ENCODE measurements around the gene SYNE2. TPM values are rescaled to one million over a fixed set of nuclear protein-coding genes. Genes with fewer than 3 reads are reported as not detected.
"Not testable (repeated sequence)": the region's sequence is repeated elsewhere in the genome, so short reads cannot be mapped to it uniquely, and the experiment has no call there.

SYNE2 gene
- total and polyA plus RNA-seq, 2 donors (not counting 3 experiments of a cell fraction or from before 2014, with no cell fraction given): 16.0 to 53.7 TPM

GRCh38 chr14:63806064-63806463, 46.7 kb upstream of the SYNE2 start:
- POLR2A ChIA-PET; FAIRE-seq; H3K9me1 ChIP-seq (replicated peaks; ENCODE audit: control insufficient read depth, extremely low read depth, insufficient read depth, low read length); H3K9ac ChIP-seq (replicated peaks; ENCODE audit: extremely low read depth, insufficient read depth, low read length); H3K36me3 ChIP-seq (ENCODE audit: control insufficient read depth in 2 of 2, extremely low read depth in 1 of 2, insufficient read depth in 2 of 2, low read length in 2 of 2); BruUV-seq (replicated peaks); H3K27me3 ChIP-seq (ENCODE audit: control insufficient read depth in 2 of 2, insufficient read depth in 2 of 2, low read length in 2 of 2); H3K4me2 ChIP-seq (ENCODE audit: insufficient read depth, low read length); H3K4me1 ChIP-seq (ENCODE audit: control insufficient read depth, extremely low read depth, insufficient read depth, low read length); H3K27ac ChIP-seq (ENCODE audit: insufficient read depth, low read depth, low read length); CTCF ChIA-PET; H3K9me3 ChIP-seq (replicated peaks; ENCODE audit: control insufficient read depth, insufficient read depth, low read length); H3K79me2 ChIP-seq (ENCODE audit: control insufficient read depth, insufficient read depth, low read length); H4K20me1 ChIP-seq (replicated peaks; ENCODE audit: control insufficient read depth, extremely low read depth, insufficient read depth, low read length); DNase-seq (ENCODE audit: low read depth, low spot score); dilution Hi-C loops (cut with MboI; ENCODE audit: extremely low pct_ligation_motif_present, low sequenced_read_pairs); H2AFZ ChIP-seq (ENCODE audit: low read depth, low read length); H3K4me3 ChIP-seq (replicated peaks in 1 of 3; ENCODE audit: insufficient read depth in 1 of 3, low read depth in 1 of 3, low read length in 3 of 3): not testable (repeated sequence)
- intact Hi-C loops (cut with micrococcal nuclease): loop anchor here (10.0 kb wide), 1 partner anchor 189 kb away; no protein-coding TSS in a partner anchor

- H2AFZ ChIP-seq (ENCODE audit: low read depth, low read length); H3K9me1 ChIP-seq (replicated peaks; ENCODE audit: control insufficient read depth, extremely low read depth, insufficient read depth, low read length); H3K27ac ChIP-seq (ENCODE audit: insufficient read depth, low read depth, low read length); H3K4me2 ChIP-seq (ENCODE audit: insufficient read depth, low read length); CTCF ChIA-PET; BruUV-seq (replicated peaks); H3K36me3 ChIP-seq (ENCODE audit: control insufficient read depth in 2 of 2, extremely low read depth in 1 of 2, insufficient read depth in 2 of 2, low read length in 2 of 2); intact Hi-C loops (cut with micrococcal nuclease); H3K9me3 ChIP-seq (replicated peaks; ENCODE audit: control insufficient read depth, insufficient read depth, low read length); dilution Hi-C loops (cut with MboI; ENCODE audit: extremely low pct_ligation_motif_present, low sequenced_read_pairs); H3K4me1 ChIP-seq (ENCODE audit: control insufficient read depth, extremely low read depth, insufficient read depth, low read length); H4K20me1 ChIP-seq (replicated peaks; ENCODE audit: control insufficient read depth, extremely low read depth, insufficient read depth, low read length); H3K27me3 ChIP-seq (ENCODE audit: control insufficient read depth in 2 of 2, insufficient read depth in 2 of 2, low read length in 2 of 2); H3K4me3 ChIP-seq (replicated peaks in 1 of 3; ENCODE audit: insufficient read depth in 1 of 3, low read depth in 1 of 3, low read length in 3 of 3); H3K79me2 ChIP-seq (ENCODE audit: control insufficient read depth, insufficient read depth, low read length); H3K9ac ChIP-seq (replicated peaks; ENCODE audit: extremely low read depth, insufficient read depth, low read length); POLR2A ChIA-PET; FAIRE-seq; DNase-seq (ENCODE audit: low read depth, low spot score): not testable (repeated sequence)
Observed at GRCh38 chr14:63811692-63812091, 41.1 kb upstream of the SYNE2 start.

- ChIA-PET CTCF (no interaction called here), POLR2A (no interaction called here)
- Histone ChIP-seq H3K9ac (replicated peaks; ENCODE audit: extremely low read depth, insufficient read depth, low read length) (no peak overlapping the region), H3K9me1 (replicated peaks; ENCODE audit: control insufficient read depth, extremely low read depth, insufficient read depth, low read length) (no peaks in the 10 kb centered on the region), H3K9me3 (replicated peaks; ENCODE audit: control insufficient read depth, insufficient read depth, low read length) (no peaks in the 10 kb centered on the region), H3K4me1 (ENCODE audit: control insufficient read depth, extremely low read depth, insufficient read depth, low read length) (no peaks in the 10 kb centered on the region), H3K79me2 (ENCODE audit: control insufficient read depth, insufficient read depth, low read length) (no peaks in the 10 kb centered on the region), H4K20me1 (replicated peaks; ENCODE audit: control insufficient read depth, extremely low read depth, insufficient read depth, low read length) (no peaks in the 10 kb centered on the region), H3K27ac (ENCODE audit: insufficient read depth, low read depth, low read length) (no peak overlapping the region), H3K4me2 (ENCODE audit: insufficient read depth, low read length) (no peak overlapping the region), H3K27me3 (ENCODE audit: control insufficient read depth in 2 of 2, insufficient read depth in 2 of 2, low read length in 2 of 2) (no peaks in the 10 kb centered on the region), H2AFZ (ENCODE audit: low read depth, low read length) (no peak overlapping the region), H3K36me3 (ENCODE audit: control insufficient read depth in 2 of 2, extremely low read depth in 1 of 2, insufficient read depth in 2 of 2, low read length in 2 of 2) (no peaks in the 10 kb centered on the region), H3K4me3 (replicated peaks in 1 of 3; ENCODE audit: insufficient read depth in 1 of 3, low read depth in 1 of 3, low read length in 3 of 3) (no peak overlapping the region)
- no TSS peak for BruUV-seq (replicated peaks)
- no peak for TF ChIP-seq FOS (IDR thresholded peaks at IDR 0.05; ENCODE audit: borderline replicate concordance, insufficient read depth, low read length)
- no peak for TF ChIP-seq MYC (IDR thresholded peaks at IDR 0.05; ENCODE audit: low read depth, low read length)
- TF ChIP-seq EZH2 (IDR thresholded peaks at IDR 0.05; ENCODE audit: borderline replicate concordance, low read depth, low read length, severe bottlenecking): no peak
- no peak for TF ChIP-seq POLR2AphosphoS5 (IDR thresholded peaks at IDR 0.05; ENCODE audit: insufficient read depth, low read depth, low read length)
- TF ChIP-seq JUN (IDR thresholded peaks at IDR 0.05; ENCODE audit: borderline replicate concordance, insufficient read depth, insufficient read length, low read depth): no peak
- no peak for TF ChIP-seq POLR2A (IDR thresholded peaks at IDR 0.05; ENCODE audit: low read depth, low read length)
- dilution Hi-C loops (cut with MboI; ENCODE audit: extremely low pct_ligation_motif_present, low sequenced_read_pairs) (no loop called here), intact Hi-C loops (cut with micrococcal nuclease) (no loop called here)
- FAIRE-seq (no peak), DNase-seq (ENCODE audit: low read depth, low spot score) (no peak)
Observed at GRCh38 chr14:63833728-63834127, 19.1 kb upstream of the SYNE2 start.

All from endothelial cell of umbilical vein (primary cell).